Left forelimb (tissue), 1 donor: ENCODE measurements around the gene CHRDL2.

Experiments used
- DNase-seq: peaks from one replicate; pipeline ENCODE4 v3.0.0-alpha.2; 2018; ENCODE audit warnings: low spot score

The CHRDL2 gene

GRCh38 chr11:74710281-74710938 lies 20.8 kb downstream of the CHRDL2 start:
- no peak for DNase-seq

GRCh38 chr11:74709175-74709574 lies 22.1 kb downstream of the CHRDL2 start:
- no peak for DNase-seq

GRCh38 chr11:74707602-74708510 lies 23.4 kb downstream of the CHRDL2 start:
- no peak for DNase-seq

GRCh38 chr11:74707182-74707581 lies 24.0 kb downstream of the CHRDL2 start:
- DNase-seq = no peak

GRCh38 chr11:74703211-74703610 lies 28.0 kb downstream of the CHRDL2 start:
- no peak for DNase-seq

GRCh38 chr11:74702383-74703007 lies 28.7 kb downstream of the CHRDL2 start:
- DNase-seq = no peak

GRCh38 chr11:74701351-74701750 lies 29.9 kb downstream of the CHRDL2 start:
- no peak for DNase-seq

DNA sequence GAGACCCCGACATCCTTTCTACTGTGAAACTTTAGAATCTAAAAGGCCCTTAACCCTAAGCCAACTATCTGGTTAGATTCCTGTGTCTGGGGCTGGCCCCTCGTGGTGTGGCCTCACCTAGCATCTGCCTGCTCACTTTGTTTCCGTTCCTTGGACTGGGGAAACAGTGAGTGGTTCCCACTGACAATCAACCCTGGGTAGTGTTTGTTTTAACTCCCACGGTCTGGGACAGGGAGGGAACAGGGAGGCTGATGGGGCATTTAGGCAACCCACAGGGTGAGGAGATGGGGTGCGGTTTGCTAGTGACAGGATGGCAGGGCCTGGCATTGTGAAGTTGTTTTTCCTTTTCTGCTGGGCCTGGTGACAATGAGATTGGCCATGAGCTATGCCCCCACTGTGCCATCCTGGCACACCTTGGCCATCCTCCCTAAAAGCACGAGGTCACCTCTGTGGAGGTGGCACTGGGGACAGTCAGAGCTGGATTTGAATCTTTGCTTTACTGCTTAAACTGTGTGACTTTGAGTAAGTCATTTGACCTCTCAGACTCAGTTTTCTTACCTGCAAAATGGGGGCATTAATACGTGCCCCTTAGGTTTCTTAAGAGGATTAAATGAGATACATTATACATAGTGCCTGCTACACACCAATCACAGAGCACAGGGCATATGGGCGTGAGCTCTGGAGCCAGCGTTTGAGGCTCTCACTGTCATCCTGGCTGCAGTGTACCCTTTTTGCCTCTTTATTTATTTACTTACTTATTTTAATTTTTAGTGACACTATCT lies 31.4 kb downstream of the CHRDL2 start:
- no peak for DNase-seq

DNA sequence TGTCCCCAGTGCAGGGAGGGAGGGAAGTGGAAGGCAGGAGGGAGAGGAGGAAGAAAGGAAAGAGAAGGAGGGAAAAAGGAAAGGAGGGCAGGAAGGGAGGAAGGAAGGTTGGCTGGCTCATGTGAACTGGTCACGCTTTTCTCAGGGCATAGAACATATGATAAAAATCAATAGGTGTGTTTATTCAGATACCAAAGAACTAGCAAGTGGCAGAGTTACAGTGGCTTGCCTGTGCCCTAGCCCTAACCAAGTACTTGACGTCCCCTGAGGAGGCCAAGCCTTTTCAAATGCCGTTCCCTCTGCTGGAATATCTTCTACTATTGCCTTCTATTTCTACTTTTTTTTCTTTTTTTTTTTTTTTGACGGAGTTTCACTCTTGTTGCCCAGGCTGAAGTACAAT lies 33.5 kb downstream of the CHRDL2 start:
- DNase-seq = no peak

DNA sequence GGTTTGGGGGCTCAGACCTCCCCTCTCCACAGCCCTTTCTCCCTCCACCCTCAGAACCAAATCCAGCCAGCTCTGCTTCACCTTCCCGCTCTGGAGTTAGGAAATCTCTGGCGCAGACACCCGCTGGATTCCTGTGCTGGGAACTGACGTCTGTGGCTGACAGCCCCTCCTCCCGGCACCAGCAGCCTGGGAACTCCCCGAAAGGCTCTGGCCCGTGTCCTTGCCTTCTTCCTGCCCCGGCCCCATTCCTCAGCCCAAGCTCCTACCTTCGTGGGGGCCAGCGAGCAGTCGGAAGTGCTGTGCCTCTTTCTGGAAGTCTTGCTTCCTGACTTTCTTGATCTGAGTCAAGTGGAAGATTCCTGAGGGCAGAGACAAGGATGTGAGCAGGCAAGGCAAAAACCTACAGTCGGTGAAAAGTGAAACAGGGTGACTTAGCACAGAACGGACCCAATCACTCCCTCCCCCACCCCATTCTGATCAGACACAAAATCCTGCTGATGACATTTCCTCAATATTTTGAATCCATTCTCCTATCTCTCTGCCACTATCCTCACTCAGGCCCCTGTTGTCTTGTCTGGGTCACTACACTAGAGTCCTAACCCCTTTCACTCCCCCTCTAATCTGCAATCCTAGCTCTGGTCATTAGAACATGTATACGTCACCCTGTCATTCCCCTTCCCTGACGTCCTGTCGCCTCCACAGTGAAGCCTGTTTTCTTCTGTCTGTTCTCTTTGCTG lies 34.1 kb downstream of the CHRDL2 start:
- no peak for DNase-seq

DNA sequence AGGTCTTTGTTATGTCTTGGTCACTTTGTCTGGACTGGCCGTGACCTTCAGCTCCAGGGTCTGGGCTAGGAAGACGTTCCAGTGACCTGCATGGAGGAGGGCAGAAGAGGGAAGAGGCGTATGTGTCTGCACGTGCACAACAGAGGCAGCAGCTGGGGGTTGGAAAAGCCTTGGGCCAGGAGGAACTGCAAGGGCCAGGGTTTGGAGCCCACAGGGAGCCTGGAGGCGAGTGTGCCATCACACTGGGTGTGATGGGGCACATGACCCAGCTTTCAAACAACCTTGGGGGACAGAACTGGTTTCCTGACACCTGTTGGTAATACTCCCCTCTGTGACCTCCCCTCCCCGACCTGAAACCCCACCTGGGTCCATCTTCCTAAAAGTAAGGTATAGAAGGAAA lies 34.7 kb downstream of the CHRDL2 start:
- no peak for DNase-seq

- no peak for DNase-seq
These were observed 35.4 kb downstream of the CHRDL2 start for GRCh38 chr11:74695705-74696280.

DNA sequence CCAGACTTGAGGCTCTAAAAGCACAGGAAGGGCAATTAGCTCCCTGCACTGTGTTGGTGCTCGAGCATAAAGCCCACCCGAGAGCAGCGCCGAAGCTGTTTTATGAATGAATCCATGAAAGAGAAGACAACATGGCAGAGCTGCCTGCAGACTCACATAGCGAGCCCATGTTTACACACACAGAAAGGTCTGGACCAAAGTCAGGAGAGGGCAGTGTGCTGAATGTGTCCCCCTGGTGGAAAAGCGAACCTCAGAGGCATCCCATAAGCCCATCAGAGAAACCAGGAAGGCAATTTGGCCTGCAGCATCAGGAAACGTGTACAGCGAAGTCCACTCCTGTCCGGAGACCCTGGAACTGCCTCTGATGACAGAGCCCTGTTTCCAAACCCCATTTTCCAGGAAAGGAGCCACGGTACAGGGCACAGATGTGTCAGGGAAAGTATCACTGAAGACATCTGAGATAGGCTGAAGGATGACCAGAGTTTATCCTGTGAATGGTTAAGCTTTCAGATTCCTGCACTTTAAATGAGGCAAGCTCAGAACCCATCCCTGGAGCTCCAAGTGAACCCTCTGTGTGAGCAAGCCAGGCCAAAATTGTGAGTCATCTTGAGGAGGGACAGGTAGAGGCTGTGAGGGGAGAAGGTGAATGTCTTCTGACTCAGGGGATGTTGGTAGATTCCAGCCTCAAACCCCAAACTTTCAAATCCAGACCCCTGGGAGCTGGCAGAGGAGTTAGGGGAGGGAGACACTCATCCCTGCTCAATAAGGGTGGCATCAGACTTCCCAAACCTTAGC lies 36.9 kb downstream of the CHRDL2 start:
- DNase-seq = no peak

DNA sequence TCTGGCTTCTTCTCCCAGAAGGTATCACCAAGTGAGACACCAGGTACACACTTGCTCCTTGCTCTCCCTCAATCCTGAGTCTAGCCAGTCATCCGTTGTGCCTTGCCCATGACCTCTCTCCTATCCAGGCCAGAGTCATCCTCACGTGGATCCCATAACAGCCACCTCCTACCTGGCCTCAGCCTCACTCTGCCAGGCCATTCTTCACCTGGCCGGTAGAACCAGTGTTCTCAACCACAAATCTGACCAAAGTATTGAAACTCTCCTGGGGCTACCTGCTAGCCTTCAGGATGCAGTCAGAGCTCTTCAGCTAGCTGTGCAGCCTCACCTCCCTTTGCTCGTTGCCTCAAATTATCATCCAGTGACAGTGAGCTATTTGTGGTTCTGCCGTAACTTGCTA lies 37.7 kb downstream of the CHRDL2 start:
- DNase-seq = no peak

- DNase-seq = no peak
These were observed 39.5 kb downstream of the CHRDL2 start for GRCh38 chr11:74691755-74692154.

GRCh38 chr11:74689666-74690065 lies 41.6 kb downstream of the CHRDL2 start:
- no peak for DNase-seq

GRCh38 chr11:74687237-74688023 lies 43.8 kb downstream of the CHRDL2 start:
- no peak for DNase-seq

DNA sequence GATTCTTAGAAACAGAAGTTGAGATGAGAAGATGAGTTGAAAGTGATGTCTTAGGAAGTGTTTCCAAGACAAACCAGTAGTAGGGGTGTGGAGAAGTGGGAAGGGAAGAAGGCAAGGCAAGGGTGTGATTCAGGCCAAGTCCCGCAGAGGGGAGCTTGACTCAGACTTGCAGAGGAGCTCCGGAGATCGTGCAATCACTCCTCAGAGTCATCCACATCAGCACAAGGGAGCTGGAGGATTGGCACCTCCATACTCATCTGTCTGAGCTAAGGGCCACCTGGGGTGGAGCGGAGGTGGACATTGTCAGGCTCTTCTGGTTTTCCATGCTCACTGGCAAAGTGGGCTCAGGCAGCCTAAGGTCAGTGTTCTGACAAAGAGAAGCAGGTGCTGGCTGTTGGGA lies 44.4 kb downstream of the CHRDL2 start:
- no peak for DNase-seq

DNA sequence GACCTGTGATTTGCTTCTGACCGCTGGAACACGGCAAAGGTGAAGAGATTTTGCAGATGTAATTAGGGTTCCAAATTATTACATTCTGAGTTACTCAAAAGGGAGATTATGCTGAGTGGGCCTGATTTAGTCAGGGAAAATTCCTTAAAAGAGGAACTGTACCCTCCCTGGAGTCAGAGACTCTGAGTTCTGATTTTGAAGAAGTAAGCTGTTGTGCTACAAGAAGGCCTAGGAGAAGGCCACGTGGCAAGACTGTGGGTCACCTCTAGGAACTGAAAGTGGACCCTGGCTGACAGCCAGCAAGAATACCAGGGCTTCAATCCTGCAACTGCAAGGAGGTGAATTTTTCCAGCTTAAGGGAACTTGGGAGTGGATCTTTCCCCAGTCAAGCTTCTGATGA lies 45.3 kb downstream of the CHRDL2 start:
- no peak for DNase-seq
